ENCODE measurements around the gene RNF225.

DNA sequence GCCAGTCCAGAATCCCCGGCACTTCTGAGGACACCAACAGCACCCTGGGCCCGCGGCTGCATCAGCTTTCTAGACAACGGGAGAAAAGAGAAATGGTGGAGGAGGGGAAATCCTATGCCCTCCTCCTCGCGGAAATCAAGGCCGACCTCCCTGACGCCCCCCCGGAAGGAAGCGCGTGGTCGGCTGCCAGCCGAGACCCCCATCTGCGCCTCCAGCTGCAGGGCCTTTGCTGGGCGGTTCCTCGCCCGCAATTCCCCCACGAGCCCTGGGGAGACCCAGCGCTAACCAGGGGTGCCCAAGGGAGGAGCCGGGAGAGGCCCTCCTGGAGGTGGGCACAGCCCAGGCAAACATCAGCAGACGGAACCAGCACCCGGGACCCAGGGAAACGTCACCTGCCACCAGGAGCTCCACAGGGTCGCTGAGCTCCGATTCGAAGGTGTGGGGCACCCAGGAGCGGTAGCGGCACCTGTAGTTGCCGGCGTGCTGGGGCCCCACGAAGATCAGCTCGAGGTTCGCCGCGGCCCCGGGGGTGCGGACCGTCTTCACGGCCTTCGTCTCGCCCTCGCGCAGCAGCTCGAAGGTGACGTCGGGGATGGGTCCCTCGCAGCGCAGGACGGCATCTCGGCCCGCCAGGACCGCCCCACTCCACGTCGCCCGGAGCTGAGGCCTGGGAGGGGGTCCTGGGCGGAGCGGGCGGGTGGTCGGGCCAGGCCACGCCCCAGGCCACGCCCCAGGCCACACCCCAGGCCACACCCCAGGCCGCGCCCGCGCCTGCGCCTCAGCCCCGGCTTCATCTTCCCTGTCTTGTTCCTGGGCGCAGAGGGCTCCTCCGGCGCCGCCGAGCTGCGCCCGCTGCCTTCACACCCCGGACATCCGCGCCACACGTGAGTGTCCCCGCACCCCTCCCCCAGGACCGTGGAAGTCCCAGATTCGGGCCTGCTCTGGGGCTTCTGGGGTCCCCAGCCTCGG is 48.2 kb upstream of the RNF225 start:
- TF ChIP-seq, protein P1, sequence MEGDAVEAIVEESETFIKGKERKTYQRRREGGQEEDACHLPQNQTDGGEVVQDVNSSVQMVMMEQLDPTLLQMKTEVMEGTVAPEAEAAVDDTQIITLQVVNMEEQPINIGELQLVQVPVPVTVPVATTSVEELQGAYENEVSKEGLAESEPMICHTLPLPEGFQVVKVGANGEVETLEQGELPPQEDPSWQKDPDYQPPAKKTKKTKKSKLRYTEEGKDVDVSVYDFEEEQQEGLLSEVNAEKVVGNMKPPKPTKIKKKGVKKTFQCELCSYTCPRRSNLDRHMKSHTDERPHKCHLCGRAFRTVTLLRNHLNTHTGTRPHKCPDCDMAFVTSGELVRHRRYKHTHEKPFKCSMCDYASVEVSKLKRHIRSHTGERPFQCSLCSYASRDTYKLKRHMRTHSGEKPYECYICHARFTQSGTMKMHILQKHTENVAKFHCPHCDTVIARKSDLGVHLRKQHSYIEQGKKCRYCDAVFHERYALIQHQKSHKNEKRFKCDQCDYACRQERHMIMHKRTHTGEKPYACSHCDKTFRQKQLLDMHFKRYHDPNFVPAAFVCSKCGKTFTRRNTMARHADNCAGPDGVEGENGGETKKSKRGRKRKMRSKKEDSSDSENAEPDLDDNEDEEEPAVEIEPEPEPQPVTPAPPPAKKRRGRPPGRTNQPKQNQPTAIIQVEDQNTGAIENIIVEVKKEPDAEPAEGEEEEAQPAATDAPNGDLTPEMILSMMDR (IDR thresholded peaks at IDR 0.05), result no peak
- TF ChIP-seq POLR2AphosphoS5 (IDR thresholded peaks at IDR 0.05), result no peak
